Measurements from ENCODE around the gene P3H1. TPM values are rescaled to one million over a fixed set of nuclear protein-coding genes. Genes with fewer than 3 reads are reported as not detected.

The P3H1 gene
- total and polyA plus RNA-seq, 2 of the 13 experiments (the other 11 are each of a cell fraction or from before 2014, with no cell fraction given): 64.6 to 120 TPM

DNA sequence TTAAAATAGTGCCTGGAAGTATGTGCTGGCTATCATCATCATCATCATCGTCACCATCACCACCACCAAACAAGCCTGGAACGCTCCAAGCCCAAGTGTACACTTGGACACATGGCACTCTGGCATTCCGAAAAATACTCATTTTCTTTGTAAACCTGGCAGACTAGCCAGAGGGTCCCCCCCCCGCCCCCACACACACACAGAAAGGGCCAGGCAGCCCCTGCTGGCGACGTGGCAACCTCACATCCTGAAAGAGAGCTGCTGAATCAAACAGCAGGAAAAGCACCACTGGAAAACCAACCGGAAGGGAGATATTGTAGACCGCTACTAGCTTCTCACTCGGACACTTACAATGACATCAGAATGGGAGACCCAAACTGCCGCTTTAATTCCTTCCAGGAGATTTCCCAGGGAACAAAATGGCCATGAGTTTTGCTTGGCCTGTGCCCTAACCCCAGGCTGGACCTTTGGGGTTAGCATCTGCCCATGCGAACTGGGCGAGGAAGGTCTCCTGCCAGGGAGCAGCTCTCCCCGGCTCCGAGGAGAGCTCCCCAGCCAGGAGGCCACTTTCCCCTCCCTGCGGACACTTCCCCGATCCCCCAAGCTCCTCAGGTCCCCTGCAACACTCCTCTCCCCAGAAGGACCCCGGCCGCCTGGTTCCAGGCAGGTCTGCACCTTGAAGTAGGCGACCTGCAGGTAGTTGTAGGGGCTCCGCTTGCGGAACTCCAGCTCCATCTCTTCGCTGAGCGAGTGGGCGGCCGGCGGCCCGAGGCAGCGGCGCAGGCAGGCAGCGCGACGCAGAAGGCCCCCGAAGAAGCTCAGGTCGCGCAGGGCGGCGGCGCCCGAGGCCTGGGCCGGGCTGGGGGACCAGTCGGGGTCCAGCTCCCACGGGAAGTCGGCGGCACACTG lies 742 bp downstream of the P3H1 start (continued):
- TF ChIP-seq, protein P1, sequence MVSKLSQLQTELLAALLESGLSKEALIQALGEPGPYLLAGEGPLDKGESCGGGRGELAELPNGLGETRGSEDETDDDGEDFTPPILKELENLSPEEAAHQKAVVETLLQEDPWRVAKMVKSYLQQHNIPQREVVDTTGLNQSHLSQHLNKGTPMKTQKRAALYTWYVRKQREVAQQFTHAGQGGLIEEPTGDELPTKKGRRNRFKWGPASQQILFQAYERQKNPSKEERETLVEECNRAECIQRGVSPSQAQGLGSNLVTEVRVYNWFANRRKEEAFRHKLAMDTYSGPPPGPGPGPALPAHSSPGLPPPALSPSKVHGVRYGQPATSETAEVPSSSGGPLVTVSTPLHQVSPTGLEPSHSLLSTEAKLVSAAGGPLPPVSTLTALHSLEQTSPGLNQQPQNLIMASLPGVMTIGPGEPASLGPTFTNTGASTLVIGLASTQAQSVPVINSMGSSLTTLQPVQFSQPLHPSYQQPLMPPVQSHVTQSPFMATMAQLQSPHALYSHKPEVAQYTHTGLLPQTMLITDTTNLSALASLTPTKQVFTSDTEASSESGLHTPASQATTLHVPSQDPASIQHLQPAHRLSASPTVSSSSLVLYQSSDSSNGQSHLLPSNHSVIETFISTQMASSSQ (IDR thresholded peaks at IDR 0.05; ENCODE audit: low read depth): no peak
- TF ChIP-seq, protein P1 (CRISPR knock-in tag; IDR thresholded peaks at IDR 0.05; ENCODE audit: borderline replicate concordance): no peak
- TF ChIP-seq THAP9 (CRISPR knock-in tag; IDR thresholded peaks at IDR 0.05; ENCODE audit: borderline replicate concordance): no peak
- no peak for TF ChIP-seq PLRG1 (conservative IDR thresholded peaks at IDR 0.05)
- TF ChIP-seq RFX1 (IDR thresholded peaks at IDR 0.05): no peak
- no peak for TF ChIP-seq GABPA (IDR thresholded peaks at IDR 0.05; ENCODE audit: low read depth, low read length)
- TF ChIP-seq GABPA (CRISPR knock-in tag; IDR thresholded peaks at IDR 0.05; ENCODE audit: low read depth): peak; percentile 38; the same call in 1 of the 2 replicates
- no peak for TF ChIP-seq ZNF777 (CRISPR knock-in tag; IDR thresholded peaks at IDR 0.05)
- no peak for TF ChIP-seq PBX2 (CRISPR knock-in tag; IDR thresholded peaks at IDR 0.05)
- no peak for TF ChIP-seq ZNF12 (CRISPR knock-in tag; IDR thresholded peaks at IDR 0.05)
- TF ChIP-seq SPEN (CRISPR knock-in tag; IDR thresholded peaks at IDR 0.05; ENCODE audit: low read depth): no peak
- no peak for TF ChIP-seq ZNF441 (CRISPR knock-in tag; IDR thresholded peaks at IDR 0.05; ENCODE audit: borderline replicate concordance)
- peak; percentile 28; the same call in 1 of the 2 replicates for TF ChIP-seq ZNF333 (CRISPR knock-in tag; IDR thresholded peaks at IDR 0.05; ENCODE audit: borderline replicate concordance)
- peak; percentile 59 to 90 for TF ChIP-seq HMGXB4 (CRISPR knock-in tag; IDR thresholded peaks at IDR 0.05; ENCODE audit: borderline replicate concordance in 1 of 2, low read depth in 1 of 2)
- TF ChIP-seq ERF (CRISPR knock-in tag; IDR thresholded peaks at IDR 0.05): 0 out of 2 replicates have a peak, but pooled peaks have one; percentile 30
- TF ChIP-seq SRSF9 (IDR thresholded peaks at IDR 0.05; ENCODE audit: borderline replicate concordance, insufficient read depth, low read depth, low read length, poor library complexity, severe bottlenecking): no peak
- TF ChIP-seq MXI1 (IDR thresholded peaks at IDR 0.05; ENCODE audit: borderline replicate concordance, low read depth, low read length): 0 out of 3 replicates have a peak, but pooled peaks have one; percentile 37

Measured in HepG2 (cell line).